GM18909 (cell line): ENCODE data around the gene SEC16B.

ENCODE experiments used
- ATAC-seq: cut with Tn5 transposase; IDR thresholded peaks from one replicate; pipeline ENCODE4 v1.9.1; 2021; ENCODE audit warnings: mild to moderate bottlenecking; ENCODE audit not compliant: unreplicated experiment, poor library complexity

SEC16B gene

DNA sequence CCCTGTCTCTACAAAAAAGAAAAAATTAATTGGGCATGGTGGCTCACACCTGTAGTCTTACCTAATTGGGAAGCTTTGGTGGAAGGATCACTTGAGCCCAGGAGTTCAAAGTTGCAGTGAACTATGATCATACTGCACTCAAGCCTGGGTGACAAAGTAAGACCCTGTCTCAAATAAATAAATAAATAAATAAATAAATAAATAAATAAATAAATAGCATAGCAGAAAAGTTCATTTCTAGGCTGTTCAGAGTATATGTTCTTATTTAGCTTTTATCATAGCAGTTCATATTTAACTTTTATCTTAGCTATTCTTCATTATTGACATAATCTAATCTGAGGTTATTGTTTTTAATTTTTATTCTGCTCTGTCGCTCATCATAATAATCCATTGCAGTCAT is 8.7 kb upstream of the SEC16B start:
- no peak for ATAC-seq

DNA sequence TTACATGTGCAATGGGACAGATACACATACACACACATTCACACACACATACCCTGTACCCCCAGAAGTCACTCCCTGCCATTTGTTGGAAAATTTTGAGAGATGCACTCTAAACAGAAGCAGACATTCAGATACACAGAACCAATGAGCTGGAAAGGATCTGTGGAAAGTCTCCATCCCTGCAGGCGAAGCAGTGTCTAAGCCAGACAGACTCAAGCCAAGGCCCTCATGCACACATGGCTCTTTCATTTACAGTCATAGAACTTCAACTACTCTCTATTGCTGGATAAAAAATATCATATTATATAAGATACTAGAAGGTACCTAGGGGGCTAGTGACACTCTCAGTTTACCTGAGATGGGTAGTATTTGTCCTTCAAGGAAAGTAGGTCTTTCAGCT is 7.3 kb upstream of the SEC16B start:
- ATAC-seq, result no peak

DNA sequence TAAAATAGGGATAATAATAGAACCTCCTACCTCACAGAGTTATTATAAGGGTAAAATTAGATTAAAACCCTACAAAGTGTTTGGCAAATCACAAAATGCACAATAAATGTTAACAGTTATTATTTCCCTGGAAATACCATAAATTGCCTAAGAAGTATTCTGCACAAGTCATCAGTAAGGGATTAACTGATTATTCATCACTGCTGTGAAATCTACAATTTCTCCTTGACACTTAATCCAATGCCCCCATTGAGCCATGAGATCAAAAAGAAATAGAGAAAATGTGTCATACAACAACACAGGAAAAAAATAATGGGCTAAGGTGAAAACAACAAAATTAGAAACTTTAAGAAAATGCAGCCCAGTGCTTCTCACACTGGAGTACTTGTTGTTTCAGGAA is 6.7 kb upstream of the SEC16B start:
- ATAC-seq, result no peak

DNA sequence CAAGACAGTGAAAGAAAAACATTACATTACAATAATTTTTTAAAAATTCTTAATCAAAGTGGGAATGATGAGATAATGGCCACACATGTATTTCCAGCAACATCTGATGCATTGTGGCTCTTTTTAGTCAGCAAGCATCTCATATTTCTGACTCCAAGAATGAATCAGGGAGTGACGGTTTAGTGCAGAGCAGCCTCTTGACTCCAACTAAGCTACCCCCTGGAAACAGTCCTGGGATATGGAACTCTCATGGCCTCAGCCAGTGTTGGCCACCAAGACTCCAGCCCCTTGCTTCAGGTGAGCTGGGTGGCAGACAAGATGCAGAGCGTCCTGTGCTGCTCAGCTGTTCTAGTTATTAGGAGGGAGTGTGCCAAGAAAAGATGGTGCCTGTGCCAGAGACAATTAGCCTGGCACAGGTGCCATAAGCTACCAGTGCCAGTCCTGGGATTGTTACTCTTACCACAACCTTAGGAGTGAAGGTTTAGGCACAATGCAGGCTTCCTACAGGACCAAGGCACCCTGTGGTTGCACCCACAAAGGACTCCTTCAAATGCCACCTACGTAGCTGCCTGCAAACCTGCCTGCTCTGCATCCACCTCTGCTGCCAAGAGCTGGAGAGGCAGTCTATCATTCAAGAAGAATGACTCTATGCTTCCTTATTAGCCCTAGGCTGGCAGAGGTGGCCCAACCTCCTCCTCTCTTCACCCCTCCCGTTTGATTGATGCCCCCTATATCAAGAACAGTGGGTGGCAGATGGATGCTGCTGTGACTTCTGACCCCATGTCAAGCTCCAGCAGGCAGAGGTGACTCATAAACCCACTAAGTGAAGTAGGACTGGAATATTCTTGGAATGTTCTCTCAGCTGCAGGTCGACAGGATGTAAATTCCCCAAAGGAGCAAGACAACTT is 6.0 kb upstream of the SEC16B start:
- no peak for ATAC-seq

DNA sequence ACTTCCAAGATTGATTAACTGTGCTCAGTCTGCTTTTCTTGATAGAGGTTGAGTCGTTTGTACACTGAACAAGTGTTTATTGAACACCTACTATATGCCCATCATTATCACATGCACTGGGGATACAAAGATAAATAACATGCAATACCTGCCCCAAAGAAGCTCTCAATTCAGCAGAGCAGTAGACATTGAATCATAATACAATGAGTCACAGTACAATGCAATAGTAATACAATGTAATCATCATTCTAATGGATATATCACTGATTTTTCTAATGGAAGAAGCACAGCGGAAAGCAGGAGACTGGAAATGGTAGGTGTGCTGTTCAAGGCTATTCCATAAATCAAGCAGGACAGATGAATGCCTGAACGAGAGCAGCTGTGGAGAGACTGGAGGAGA is 3.7 kb upstream of the SEC16B start:
- no peak for ATAC-seq

DNA sequence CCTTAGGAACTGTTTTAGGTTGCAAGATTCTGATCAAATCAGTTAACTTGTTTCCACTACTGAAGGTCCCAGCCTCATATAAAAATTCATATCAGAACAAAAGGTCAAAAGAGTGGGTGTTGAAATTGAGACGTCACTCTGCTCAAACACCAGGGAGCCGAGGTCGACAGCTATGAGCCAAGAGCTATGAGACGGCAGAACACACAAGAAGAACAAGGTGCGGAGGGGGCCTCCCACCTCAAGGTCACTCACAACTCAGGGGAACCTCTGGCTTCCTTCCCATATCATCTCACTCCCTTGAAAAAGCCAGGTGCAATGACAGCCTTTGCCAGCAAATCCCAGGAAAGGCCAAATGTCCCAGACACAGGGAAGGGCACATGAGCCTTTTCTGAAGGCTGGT is 749 bp downstream of the SEC16B start:
- no peak for ATAC-seq

DNA sequence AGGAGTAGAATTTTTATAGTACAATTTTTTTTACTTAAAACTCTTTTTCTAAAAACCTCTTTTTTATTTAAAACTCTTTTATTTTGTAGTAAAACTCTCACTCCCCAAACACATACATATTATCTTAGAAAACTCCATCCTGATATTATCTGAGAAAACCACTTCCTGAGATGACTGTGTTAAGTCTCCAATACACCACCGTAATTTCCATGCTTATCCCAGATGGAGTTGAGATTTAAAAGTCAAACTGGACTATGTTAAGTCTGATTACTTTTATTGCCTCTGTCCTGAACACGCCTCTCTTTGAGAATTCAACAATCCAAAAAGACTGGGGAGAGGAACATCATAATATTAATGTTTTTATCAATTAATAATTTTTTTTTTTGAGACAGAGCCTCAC is 3.7 kb downstream of the SEC16B start:
- no peak for ATAC-seq

DNA sequence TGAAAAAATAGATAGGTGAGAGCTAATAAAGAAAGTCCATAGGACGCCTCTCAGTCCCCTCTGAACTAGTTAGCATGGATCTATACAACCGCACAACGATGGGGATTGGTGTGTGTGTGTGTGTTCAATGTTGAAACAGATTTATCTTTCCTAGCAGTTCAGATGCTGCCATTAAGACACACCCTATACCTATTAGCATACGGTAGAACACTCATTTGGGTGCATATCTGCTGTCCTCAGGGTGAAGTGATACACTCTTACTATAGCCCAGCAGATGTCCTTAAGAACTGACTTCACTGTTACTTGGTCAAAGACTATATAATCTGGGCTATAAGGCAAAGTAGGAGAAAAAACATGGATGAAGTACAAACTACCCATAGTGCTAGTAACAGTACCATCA is 4.6 kb downstream of the SEC16B start:
- no peak for ATAC-seq

- no peak for ATAC-seq
These were observed 5.5 kb downstream of the SEC16B start for GRCh38 chr1:177964336-177964735.

DNA sequence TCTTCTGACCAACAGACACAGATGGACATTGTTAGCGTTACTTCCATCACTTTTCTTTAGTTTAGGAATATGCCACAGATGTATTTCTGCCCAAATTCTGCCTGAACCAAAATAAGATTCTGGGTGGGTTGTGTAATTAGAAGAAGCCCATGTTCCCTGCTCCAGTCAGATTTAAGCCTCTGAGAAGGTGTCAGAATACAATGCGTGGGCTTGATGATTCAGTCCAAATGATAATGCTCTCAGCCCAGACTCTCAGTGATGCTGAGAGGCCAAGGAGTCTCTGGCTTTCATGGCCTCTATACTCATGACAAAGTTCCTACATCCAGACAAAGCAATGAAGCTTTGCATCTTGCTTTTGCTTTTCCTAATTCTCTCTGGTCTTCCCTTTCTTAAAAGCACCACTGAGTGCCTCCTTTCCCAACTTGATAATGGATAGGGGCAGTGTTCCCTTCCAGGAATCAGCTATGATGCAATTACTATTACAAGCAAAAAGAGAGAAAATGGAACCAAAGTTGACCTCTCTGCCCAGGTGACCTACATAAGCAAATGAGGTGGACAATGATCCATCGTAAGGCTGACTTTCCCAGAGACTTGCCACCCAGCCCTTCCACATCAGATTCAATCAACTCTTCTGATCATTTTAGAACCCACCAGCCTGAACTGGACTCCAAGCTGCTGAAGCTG is 8.8 kb downstream of the SEC16B start:
- no peak for ATAC-seq

- ATAC-seq, result no peak
These were observed 9.9 kb downstream of the SEC16B start for GRCh38 chr1:177959811-177960515.

DNA sequence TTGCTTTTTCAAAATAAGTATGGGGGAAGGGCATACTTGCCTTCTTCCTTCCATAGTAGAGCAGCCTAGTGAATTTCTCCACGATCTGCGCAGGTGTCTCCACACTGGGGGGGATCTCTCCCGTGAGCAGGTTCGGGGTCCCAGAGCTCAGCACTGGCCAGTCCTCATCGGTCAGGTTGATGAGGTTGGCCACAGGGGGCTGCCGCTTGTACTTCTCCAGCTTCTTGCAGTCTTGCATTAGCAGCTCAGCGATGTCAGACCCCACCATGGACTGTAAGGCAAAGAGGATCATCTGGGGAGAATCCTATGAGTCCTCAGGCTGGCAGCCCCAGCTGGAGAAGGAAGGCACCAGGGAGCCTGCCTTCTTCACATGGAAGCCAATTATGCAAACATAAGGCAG is 11.8 kb downstream of the SEC16B start:
- ATAC-seq, result no peak

DNA sequence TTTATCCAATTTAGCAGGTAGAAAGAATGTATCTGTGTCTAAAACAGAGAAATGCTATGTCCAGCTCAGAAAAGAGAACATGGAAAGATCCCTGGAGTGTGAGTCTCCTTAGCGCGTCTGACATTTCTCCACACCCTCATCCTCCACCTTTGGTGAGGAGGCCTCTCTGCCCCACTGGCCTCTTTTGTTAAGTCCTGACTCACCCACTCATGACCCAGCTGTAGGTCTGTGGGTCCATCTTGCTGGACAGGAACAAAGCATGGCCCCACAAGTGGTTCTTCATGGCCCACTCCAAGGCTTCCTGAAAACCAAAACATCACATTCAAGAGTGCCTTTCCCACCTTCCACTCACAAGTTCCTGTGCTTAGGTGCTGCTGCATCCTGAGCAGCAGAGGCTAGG is 15.8 kb downstream of the SEC16B start:
- no peak for ATAC-seq

DNA sequence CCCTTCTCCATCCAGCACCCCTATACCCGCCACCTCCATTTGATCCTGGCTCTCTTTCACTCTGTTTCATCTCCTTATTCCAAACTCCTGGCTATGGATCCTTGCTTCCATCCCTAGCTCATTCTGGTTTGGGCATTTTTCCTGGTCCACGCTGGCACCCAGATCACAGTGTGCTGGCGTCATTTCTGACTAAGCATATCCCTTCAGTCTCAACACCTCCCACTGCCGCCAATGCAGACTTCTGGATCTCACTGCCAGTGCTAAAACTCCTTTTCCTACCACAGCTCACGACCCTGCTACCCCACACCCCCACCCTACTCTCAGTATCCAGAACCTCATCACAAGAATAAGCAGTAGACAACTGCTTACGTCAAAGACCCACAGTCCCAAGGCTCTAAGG is 16.3 kb downstream of the SEC16B start:
- no peak for ATAC-seq

- no peak for ATAC-seq
These were observed 17.2 kb downstream of the SEC16B start for GRCh38 chr1:177952691-177953090.

DNA sequence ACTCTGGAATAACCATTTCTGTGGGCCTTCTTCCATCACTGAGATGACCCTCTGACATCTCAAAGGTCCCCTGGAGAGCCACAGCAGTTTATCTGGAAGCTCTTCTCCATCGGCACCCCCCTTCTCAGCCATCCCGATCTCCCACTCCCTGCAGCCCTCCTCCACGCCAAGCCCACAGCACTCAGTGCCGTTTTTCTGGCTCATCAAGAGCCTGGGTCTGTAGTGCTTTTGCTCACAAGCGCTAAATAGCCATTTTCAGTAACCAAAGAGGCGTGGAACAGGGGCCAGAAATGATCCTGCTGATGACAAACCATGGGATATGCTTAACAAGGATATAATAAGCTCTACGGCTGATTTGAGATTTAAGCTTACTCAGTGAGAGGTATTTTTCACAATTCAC is 17.6 kb downstream of the SEC16B start:
- no peak for ATAC-seq

GRCh38 chr1:177950506-177950905 is 19.4 kb downstream of the SEC16B start:
- ATAC-seq, result no peak

- peak; percentile 80 for ATAC-seq
These were observed 21.4 kb downstream of the SEC16B start for GRCh38 chr1:177948336-177948972.

- no peak for ATAC-seq
These were observed 22.2 kb downstream of the SEC16B start for GRCh38 chr1:177947623-177948022.

GRCh38 chr1:177945943-177946650 is 23.8 kb downstream of the SEC16B start:
- ATAC-seq, result peak; percentile 73
